ENCODE data around the gene NLGN4X.

The NLGN4X gene

GRCh38 chrX:5842601-5843000 lies 386.1 kb downstream of the NLGN4X start:
- no peak for DNase-seq

All from NCI-H2029 treated with DMSO at 0.1 percent for 48 hours (cell line).